Measurements from ENCODE around the gene CCDC106.

Gene CCDC106

DNA sequence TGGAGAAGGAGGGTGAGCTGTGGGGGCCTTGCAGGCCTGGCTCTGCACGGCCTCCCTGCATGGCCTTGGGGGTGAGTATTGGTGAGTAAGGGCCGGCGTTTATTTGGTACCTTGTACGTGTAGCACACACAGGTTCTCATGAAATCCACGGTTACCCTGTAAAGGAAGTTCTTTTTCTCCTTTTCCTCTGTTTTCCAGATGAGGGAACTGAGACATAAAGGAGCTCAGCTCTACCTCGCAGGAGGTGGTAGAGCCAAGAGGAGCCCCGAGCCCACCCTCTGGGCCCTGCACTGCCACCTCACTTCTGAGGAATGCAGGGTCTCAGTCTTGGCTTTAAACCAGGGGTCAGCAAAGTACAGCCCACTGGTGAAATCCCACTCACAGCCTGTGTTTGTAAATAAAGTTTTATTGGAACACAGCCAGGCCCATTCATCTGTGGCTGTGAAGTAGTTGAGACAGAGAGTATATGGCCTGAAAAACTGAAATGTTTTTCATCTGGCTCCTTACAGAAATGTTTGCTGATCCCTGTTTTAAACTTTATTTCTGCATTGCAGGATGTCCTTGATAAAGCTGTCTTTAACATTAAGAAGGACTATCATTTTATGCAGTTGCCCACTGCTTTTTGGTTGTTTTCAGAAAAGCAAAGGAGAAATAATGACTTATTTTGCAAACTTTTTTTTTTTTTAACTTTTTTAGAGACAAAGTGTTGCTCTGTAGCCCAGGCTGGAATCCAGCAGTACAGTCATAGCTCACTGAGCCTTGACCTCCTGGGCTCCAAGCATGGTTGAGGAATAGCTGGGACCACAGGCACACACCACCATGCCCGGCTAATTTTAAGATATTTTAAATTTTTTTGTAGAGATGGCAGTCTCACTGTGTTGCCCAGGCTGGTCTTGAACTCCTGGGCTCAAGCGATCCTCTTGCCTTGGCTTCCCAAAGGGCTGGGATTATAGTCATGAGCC, 33.4 kb downstream of the CCDC106 start:
- H3K4me1 ChIP-seq = peaks cover 0 to 28% (median 23%) of the 10 kb centered on the region in 4 donors

DNA sequence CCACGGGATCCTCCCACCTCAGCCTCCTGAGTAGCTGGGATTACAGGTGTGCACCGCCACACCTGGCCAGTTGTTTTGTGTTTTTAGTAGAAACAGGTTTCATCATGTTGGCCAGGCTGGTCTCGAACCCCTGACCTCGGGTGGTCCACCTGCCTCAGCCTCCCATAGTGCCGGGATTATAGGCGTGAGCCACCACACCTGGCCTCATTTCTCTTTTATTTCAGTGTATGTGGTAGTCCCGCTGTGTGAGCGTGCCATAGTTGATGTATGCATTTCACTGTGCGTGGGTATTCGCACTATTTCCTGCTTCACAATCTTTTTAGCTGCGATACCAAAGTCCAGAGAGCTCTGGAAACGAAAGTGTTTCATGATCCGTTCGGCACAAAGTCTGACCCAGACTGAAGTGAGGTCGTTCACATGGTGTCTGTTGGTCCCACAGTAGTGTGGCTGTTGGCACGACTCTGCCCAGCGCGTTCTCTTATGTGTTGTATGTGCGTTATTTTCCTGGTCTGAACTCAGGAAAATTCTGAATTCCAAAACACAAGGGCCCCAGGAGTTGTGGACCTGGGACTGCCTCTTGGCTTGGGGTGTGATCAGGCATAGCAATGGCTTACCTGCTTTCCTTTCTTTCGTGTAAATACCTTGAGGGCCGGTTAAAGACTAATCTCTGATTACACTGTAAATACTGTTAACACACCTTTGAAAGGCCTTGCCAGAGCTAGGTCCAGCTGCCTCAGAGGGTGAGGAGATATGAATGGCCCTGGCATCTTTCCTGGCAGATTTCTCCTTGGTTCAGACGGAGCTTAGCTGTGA, 35.6 kb downstream of the CCDC106 start:
- no peak for DNase-seq
- Histone ChIP-seq H3K4me1 (peaks cover 0 to 8% (median 5%) of the 10 kb centered on the region in 4 donors), H3K36me3 (peaks cover 48 to 98% (median 93%) of the 10 kb centered on the region in 3 donors), H3K4me3 (no peak overlapping the region), H3K9me3 (no peaks in the 10 kb centered on the region), H3K27ac (no peak overlapping the region), H3K27me3 (no peaks in the 10 kb centered on the region)
- intact Hi-C loops (cut with DNase I; ENCODE audit: low total_unique reads) = no loop called here
- TF ChIP-seq, protein P1, sequence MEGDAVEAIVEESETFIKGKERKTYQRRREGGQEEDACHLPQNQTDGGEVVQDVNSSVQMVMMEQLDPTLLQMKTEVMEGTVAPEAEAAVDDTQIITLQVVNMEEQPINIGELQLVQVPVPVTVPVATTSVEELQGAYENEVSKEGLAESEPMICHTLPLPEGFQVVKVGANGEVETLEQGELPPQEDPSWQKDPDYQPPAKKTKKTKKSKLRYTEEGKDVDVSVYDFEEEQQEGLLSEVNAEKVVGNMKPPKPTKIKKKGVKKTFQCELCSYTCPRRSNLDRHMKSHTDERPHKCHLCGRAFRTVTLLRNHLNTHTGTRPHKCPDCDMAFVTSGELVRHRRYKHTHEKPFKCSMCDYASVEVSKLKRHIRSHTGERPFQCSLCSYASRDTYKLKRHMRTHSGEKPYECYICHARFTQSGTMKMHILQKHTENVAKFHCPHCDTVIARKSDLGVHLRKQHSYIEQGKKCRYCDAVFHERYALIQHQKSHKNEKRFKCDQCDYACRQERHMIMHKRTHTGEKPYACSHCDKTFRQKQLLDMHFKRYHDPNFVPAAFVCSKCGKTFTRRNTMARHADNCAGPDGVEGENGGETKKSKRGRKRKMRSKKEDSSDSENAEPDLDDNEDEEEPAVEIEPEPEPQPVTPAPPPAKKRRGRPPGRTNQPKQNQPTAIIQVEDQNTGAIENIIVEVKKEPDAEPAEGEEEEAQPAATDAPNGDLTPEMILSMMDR (IDR thresholded peaks at IDR 0.05) = no peak

More for the DNA sequence above, 33.4 kb downstream of the CCDC106 start:
- Histone ChIP-seq H3K36me3 (peaks cover 45 to 90% (median 81%) of the 10 kb centered on the region in 3 donors), H3K27me3 (no peaks in the 10 kb centered on the region), H3K27ac (no peak overlapping the region), H3K4me3 (no peak overlapping the region), H3K9me3 (no peaks in the 10 kb centered on the region)
- no peak for DNase-seq
- TF ChIP-seq, protein P1 (IDR thresholded peaks at IDR 0.05) = no peak
- intact Hi-C loops (cut with DNase I; ENCODE audit: low total_unique reads) = no loop called here

DNA sequence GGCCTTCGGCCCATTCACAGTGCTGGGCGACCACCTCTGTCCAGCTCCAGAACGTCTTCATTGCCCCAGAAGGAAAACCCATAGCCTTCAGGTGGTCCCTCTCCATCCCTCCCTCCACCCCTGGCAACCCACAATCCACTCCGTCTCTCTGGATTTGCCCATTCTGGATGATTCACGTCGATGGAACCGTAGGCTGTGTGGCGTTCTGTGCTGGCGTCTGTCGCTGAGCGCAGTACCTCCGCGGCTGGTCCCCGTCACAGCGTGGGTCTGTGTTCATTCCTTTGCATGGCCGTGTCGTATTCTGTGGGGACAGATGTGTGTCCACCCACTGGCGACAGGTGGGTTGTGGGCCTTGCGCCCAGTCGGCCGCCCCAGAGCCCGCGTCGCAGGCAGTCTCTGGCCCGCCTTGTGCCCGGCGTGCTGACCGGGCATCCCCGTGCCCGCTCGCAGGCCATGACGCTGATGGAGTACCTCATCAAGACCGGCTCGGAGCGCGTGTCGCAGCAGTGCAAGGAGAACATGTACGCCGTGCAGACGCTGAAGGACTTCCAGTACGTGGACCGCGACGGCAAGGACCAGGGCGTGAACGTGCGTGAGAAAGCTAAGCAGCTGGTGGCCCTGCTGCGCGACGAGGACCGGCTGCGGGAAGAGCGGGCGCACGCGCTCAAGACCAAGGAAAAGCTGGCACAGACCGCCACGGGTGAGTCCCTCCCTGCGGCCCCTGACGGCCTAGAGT, 37.1 kb downstream of the CCDC106 start:
- Histone ChIP-seq H3K27me3 (no peaks in the 10 kb centered on the region), H3K36me3 (peaks cover 54 to 98% (median 93%) of the 10 kb centered on the region in 3 donors), H3K4me1 (peaks cover 0 to 4% (median 0%) of the 10 kb centered on the region in 4 donors), H3K4me3 (no peak overlapping the region), H3K9me3 (no peaks in the 10 kb centered on the region), H3K27ac (no peak overlapping the region)
- DNase-seq = no peak
- TF ChIP-seq, protein P1 (IDR thresholded peaks at IDR 0.05) = no peak
- intact Hi-C loops (cut with DNase I; ENCODE audit: low total_unique reads) = no loop called here

DNA sequence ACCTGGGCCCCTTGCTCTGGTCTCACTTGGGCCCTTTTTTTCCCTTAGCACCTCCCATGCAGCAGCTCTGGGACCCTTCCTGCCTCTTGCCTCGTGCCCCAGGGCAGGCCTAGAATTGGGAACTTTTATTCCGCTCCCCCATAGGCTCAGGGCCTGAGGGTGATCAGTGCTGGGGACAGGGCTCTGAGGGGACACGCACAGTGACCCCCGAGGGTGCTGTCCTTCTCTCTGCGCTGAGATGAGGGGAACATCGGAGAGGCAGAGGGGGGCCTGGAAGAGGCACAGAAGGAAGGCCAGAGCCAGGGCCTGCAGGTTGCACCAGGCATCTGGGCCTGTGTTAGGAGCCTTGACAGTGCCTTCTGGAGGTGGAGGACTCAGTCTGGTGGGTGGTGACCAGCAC, 37.8 kb downstream of the CCDC106 start:
- TF ChIP-seq, protein P1 (IDR thresholded peaks at IDR 0.05) = no peak
- no peak for DNase-seq
- peaks cover 60 to 98% (median 95%) of the 10 kb centered on the region in 3 donors for H3K36me3 ChIP-seq
- intact Hi-C loops (cut with DNase I; ENCODE audit: low total_unique reads) = no loop called here
- H3K4me1 ChIP-seq = peaks cover 0 to 2% (median 0%) of the 10 kb centered on the region in 4 donors
- no peaks in the 10 kb centered on the region for H3K9me3 ChIP-seq
- no peak overlapping the region for H3K27ac ChIP-seq
- no peak overlapping the region for H3K4me3 ChIP-seq
- H3K27me3 ChIP-seq = no peaks in the 10 kb centered on the region
